HL-60 (cell line): ENCODE results near the gene GABBR2.

ENCODE experiments used
- GABPA ChIP-seq: IDR thresholded peaks from 2 replicates; pipeline ENCODE4 v1.6.1; 2012; ENCODE audit warnings: low read depth
- POLR2AphosphoS5 ChIP-seq: IDR thresholded peaks from 2 replicates; pipeline ENCODE4 v1.6.1; 2012; ENCODE audit warnings: low read depth
- SPI1 ChIP-seq: IDR thresholded peaks from 2 replicates; pipeline ENCODE4 v1.6.1; 2012; ENCODE audit warnings: low read depth, mild to moderate bottlenecking, borderline replicate concordance
- TF ChIP-seq, protein P1 (sequence below): IDR thresholded peaks from one replicate; pipeline ENCODE4 v1.5.1; 2011; ENCODE audit warnings: low read length, control low read depth, inconsistent platforms; ENCODE audit not compliant: insufficient read depth
- TF ChIP-seq, protein P2 (sequence below): IDR thresholded peaks from 2 replicates; pipeline ENCODE4 v1.6.1; 2012; ENCODE audit warnings: low read depth; ENCODE audit not compliant: insufficient replicate concordance

DNA sequence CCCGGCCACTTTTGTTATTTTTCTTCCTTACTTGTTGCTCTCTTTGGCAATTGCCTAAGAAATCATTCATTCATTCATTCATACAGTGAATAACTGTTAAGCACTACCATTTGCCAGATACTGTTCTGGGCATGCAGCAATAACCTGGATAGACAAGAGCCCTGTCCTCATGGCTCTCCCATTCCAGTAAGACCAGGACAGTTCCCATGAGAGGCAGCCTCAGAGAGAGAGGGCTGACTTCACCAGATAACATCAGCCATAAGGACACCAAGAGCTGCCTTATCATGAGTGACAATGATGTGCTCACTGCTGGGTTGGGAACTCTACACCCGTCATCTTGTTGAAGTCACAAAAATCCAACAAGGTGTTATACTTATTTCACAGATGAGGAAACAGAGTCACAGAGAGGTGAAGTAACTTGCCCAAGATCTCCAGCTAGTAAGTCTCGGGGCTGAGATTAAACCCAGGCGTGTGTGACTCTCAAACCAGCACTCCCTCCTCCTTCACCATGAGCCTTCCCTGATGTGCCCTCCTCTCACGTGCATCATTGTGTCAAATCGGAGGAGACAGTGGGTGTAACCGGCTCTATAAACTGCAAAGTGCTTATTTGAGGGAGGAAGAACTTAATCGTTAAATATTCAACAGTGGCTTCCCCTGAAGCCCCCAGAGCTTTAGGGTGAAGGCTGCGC is 392.1 kb downstream of the GABBR2 start:
- TF ChIP-seq, protein P1, sequence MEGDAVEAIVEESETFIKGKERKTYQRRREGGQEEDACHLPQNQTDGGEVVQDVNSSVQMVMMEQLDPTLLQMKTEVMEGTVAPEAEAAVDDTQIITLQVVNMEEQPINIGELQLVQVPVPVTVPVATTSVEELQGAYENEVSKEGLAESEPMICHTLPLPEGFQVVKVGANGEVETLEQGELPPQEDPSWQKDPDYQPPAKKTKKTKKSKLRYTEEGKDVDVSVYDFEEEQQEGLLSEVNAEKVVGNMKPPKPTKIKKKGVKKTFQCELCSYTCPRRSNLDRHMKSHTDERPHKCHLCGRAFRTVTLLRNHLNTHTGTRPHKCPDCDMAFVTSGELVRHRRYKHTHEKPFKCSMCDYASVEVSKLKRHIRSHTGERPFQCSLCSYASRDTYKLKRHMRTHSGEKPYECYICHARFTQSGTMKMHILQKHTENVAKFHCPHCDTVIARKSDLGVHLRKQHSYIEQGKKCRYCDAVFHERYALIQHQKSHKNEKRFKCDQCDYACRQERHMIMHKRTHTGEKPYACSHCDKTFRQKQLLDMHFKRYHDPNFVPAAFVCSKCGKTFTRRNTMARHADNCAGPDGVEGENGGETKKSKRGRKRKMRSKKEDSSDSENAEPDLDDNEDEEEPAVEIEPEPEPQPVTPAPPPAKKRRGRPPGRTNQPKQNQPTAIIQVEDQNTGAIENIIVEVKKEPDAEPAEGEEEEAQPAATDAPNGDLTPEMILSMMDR: no peak
- TF ChIP-seq, protein P2, sequence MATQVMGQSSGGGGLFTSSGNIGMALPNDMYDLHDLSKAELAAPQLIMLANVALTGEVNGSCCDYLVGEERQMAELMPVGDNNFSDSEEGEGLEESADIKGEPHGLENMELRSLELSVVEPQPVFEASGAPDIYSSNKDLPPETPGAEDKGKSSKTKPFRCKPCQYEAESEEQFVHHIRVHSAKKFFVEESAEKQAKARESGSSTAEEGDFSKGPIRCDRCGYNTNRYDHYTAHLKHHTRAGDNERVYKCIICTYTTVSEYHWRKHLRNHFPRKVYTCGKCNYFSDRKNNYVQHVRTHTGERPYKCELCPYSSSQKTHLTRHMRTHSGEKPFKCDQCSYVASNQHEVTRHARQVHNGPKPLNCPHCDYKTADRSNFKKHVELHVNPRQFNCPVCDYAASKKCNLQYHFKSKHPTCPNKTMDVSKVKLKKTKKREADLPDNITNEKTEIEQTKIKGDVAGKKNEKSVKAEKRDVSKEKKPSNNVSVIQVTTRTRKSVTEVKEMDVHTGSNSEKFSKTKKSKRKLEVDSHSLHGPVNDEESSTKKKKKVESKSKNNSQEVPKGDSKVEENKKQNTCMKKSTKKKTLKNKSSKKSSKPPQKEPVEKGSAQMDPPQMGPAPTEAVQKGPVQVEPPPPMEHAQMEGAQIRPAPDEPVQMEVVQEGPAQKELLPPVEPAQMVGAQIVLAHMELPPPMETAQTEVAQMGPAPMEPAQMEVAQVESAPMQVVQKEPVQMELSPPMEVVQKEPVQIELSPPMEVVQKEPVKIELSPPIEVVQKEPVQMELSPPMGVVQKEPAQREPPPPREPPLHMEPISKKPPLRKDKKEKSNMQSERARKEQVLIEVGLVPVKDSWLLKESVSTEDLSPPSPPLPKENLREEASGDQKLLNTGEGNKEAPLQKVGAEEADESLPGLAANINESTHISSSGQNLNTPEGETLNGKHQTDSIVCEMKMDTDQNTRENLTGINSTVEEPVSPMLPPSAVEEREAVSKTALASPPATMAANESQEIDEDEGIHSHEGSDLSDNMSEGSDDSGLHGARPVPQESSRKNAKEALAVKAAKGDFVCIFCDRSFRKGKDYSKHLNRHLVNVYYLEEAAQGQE: no peak
- TF ChIP-seq GABPA (no peak), POLR2AphosphoS5 (no peak), SPI1 (no peak)
